WTC11 (cell line): ENCODE measurements around the gene ZNF121. TPM values are rescaled to one million over a fixed set of nuclear protein-coding genes. Genes with fewer than 3 reads are reported as not detected.

Source experiments
- ATAC-seq: fragments of 200-7000 bp; cut with Tn5 transposase; 2 replicates; pipeline ENCODE4 v1.10.0; 2021; ENCODE audit warnings: mild to moderate bottlenecking, moderate library complexity
- CTCF ChIA-PET: fragments of 300-600 bp; sonication (Branson Sonifier 250); formaldehyde crosslinking; loops from one replicate; lab custom pipeline; 2021; ENCODE audit warnings: antibody characterized with exemption; lab: Charles Lee
- POLR2A ChIA-PET: fragments of 350-600 bp; sonication (Branson Sonifier 250); formaldehyde crosslinking; loops from one replicate; lab custom pipeline; 2021; ENCODE audit warnings: antibody characterized with exemption; lab: Charles Lee
- DNase-seq: peaks from one replicate; pipeline ENCODE4 v3.0.0; 2021; ENCODE audit warnings: low spot score
- H3K27ac Mint-ChIP-seq: 2 replicates; pipeline ENCODE4 v1.8.0; 2021; ENCODE audit warnings: mixed read lengths
- H3K27me3 Mint-ChIP-seq: 2 replicates; pipeline ENCODE4 v1.8.0; 2021; ENCODE audit warnings: low read depth, mild to moderate bottlenecking, moderate library complexity, mixed read lengths
- H3K36me3 Mint-ChIP-seq: 2 replicates; pipeline ENCODE4 v1.8.0; 2021; ENCODE audit warnings: mixed read lengths
- H3K4me1 Mint-ChIP-seq: 2 replicates; pipeline ENCODE4 v1.8.0; 2022; ENCODE audit warnings: mixed read lengths
- H3K4me3 Mint-ChIP-seq: 2 replicates; pipeline ENCODE4 v1.8.0; 2021; ENCODE audit warnings: mild to moderate bottlenecking, moderate library complexity, mixed read lengths
- H3K9me3 Mint-ChIP-seq: 2 replicates; pipeline ENCODE4 v1.8.0; 2021; ENCODE audit warnings: mixed read lengths
- CREB1 ChIP-seq: sonication (generic); formaldehyde crosslinking; IDR thresholded peaks from 2 replicates; pipeline ENCODE4 v1.8.0; 2023; ENCODE audit warnings: mild to moderate bottlenecking, missing genetic modification reagents
- ESRRA ChIP-seq: sonication (generic); formaldehyde crosslinking; IDR thresholded peaks from 2 replicates; pipeline ENCODE4 v1.8.1; 2022; ENCODE audit warnings: mild to moderate bottlenecking, missing genetic modification reagents, borderline replicate concordance
- FOXP1 ChIP-seq: sonication (generic); formaldehyde crosslinking; IDR thresholded peaks from 2 replicates; pipeline ENCODE4 v1.8.0; 2022; ENCODE audit warnings: missing genetic modification reagents, mild to moderate bottlenecking, moderate library complexity, borderline replicate concordance
- GTF2I ChIP-seq: fragments of 250-450 bp; sonication (Bioruptor Pico); conservative IDR thresholded peaks from 2 replicates; pipeline ENCODE4 v1.4.0; 2021; ENCODE audit warnings: mild to moderate bottlenecking
- HMGA2 ChIP-seq: fragments of 250-450 bp; sonication (Bioruptor Pico); IDR thresholded peaks from 2 replicates; pipeline ENCODE4 v1.4.0; 2021; ENCODE audit warnings: mild to moderate bottlenecking, moderate library complexity
- KAT7 ChIP-seq: sonication (generic); formaldehyde crosslinking; IDR thresholded peaks from 2 replicates; pipeline ENCODE4 v1.8.1; 2023; ENCODE audit warnings: missing genetic modification reagents, mild to moderate bottlenecking, borderline replicate concordance
- OVOL2 ChIP-seq: fragments of 250-450 bp; sonication (Bioruptor Pico); IDR thresholded peaks from 2 replicates; pipeline ENCODE4 v1.9.0; 2021; ENCODE audit warnings: mild to moderate bottlenecking, borderline replicate concordance
- RORB ChIP-seq: fragments of 250-450 bp; sonication (Bioruptor Pico); IDR thresholded peaks from 2 replicates; pipeline ENCODE4 v1.9.0; 2021; ENCODE audit warnings: mild to moderate bottlenecking
- SMAD3 ChIP-seq: sonication (generic); formaldehyde crosslinking; IDR thresholded peaks from 2 replicates; pipeline ENCODE4 v1.8.0; 2022; ENCODE audit warnings: missing genetic modification reagents, mild to moderate bottlenecking, borderline replicate concordance
- SMAD4 ChIP-seq: sonication (generic); formaldehyde crosslinking; IDR thresholded peaks from 2 replicates; pipeline ENCODE4 v1.8.0; 2022; ENCODE audit warnings: mild to moderate bottlenecking, missing genetic modification reagents
- ZBTB43 ChIP-seq: sonication (generic); formaldehyde crosslinking; IDR thresholded peaks from 2 replicates; pipeline ENCODE4 v1.8.1; 2023; ENCODE audit warnings: mild to moderate bottlenecking, missing genetic modification reagents
- ZNF232 ChIP-seq: sonication (generic); formaldehyde crosslinking; IDR thresholded peaks from 2 replicates; pipeline ENCODE4 v1.8.0; 2022; ENCODE audit warnings: mild to moderate bottlenecking, missing genetic modification reagents
- total RNA-seq: library from RNA; stranded (reverse); gene quantifications from 3 replicates; pipeline ENCODE4 v1.2.3, GENCODE V29; 2021
- TF ChIP-seq, protein P1 (sequence below): sonication (generic); formaldehyde crosslinking; IDR thresholded peaks from 2 replicates; pipeline ENCODE4 v1.8.0; 2022; ENCODE audit warnings: mild to moderate bottlenecking, missing genetic modification reagents
- TF ChIP-seq, protein P2 (sequence below): fragments of 250-450 bp; sonication (Bioruptor Pico); IDR thresholded peaks from 2 replicates; pipeline ENCODE4 v1.9.0; 2021; ENCODE audit warnings: mild to moderate bottlenecking
- TF ChIP-seq, protein P3 (sequence below): fragments of 250-450 bp; sonication (Bioruptor Pico); IDR thresholded peaks from 2 replicates; pipeline ENCODE4 v1.9.0; 2021; ENCODE audit warnings: moderate library complexity, mild to moderate bottlenecking, inconsistent platforms, borderline replicate concordance
- TF ChIP-seq, protein P4 (sequence below): sonication (generic); formaldehyde crosslinking; IDR thresholded peaks from 2 replicates; pipeline ENCODE4 v1.8.0; 2022; ENCODE audit warnings: mild to moderate bottlenecking, missing genetic modification reagents
- TF ChIP-seq, protein P5 (sequence below): sonication (generic); formaldehyde crosslinking; IDR thresholded peaks from 2 replicates; pipeline ENCODE4 v1.8.1; 2022; ENCODE audit warnings: missing genetic modification reagents, borderline replicate concordance
- TF ChIP-seq, protein P6 (sequence below): fragments of 250-450 bp; sonication (Bioruptor Pico); IDR thresholded peaks from 2 replicates; pipeline ENCODE4 v2.1.2; 2022; ENCODE audit warnings: mild to moderate bottlenecking, moderate library complexity

The ZNF121 gene
- total RNA-seq, 1 experiment from 2014 or later, result 203 TPM

GRCh38 chr19:9580728-9581127 lies 3.6 kb downstream of the ZNF121 start (continued):
- TF ChIP-seq SMAD4 (CRISPR knock-in tag), result no peak
- no peak for TF ChIP-seq HMGA2
- TF ChIP-seq SMAD3 (CRISPR knock-in tag), result no peak
- TF ChIP-seq, protein P1, sequence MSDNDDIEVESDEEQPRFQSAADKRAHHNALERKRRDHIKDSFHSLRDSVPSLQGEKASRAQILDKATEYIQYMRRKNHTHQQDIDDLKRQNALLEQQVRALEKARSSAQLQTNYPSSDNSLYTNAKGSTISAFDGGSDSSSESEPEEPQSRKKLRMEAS, result no peak

DNA sequence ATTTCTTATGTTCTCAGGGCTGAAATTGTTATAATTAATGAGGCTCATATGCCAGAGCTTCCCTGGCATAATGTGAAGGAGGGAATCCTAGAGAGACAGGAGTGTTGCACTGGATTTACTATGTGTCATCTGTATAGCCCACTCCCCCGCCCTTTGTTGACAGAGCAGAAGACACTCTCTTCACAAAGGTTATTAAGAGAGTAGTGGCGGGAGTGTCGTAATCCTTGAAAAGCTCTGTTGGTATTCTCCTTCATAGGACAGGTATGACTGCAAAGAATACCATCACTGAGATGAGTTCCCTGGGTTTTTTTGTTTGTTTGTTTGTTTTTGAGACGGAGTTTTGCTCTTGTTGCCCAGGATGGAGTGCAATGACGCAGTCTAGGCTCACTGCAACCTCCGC lies 14.0 kb downstream of the ZNF121 start:
- H3K4me3 Mint-ChIP-seq, result no peak overlapping the region
- ATAC-seq, result no peak
- CTCF ChIA-PET, result interaction anchor here (0.6 kb wide), 1 partner anchor 58 kb away, joined by 3 read pairs; no protein-coding TSS in a partner anchor
- POLR2A ChIA-PET, result no interaction called here
- peaks cover 46% of the 10 kb centered on the region for H3K9me3 Mint-ChIP-seq
- peaks cover 86% of the 10 kb centered on the region for H3K36me3 Mint-ChIP-seq
- no peak overlapping the region for H3K27ac Mint-ChIP-seq
- peaks cover 11% of the 10 kb centered on the region for H3K27me3 Mint-ChIP-seq
- DNase-seq, result no peak
- peaks cover 39% of the 10 kb centered on the region for H3K4me1 Mint-ChIP-seq
- TF ChIP-seq SMAD3 (CRISPR knock-in tag) (no peak), ESRRA (CRISPR knock-in tag) (no peak), CREB1 (no peak), ZBTB43 (no peak), FOXP1 (no peak), RORB (CRISPR knock-in tag) (no peak), KAT7 (no peak)
- TF ChIP-seq, protein P2, sequence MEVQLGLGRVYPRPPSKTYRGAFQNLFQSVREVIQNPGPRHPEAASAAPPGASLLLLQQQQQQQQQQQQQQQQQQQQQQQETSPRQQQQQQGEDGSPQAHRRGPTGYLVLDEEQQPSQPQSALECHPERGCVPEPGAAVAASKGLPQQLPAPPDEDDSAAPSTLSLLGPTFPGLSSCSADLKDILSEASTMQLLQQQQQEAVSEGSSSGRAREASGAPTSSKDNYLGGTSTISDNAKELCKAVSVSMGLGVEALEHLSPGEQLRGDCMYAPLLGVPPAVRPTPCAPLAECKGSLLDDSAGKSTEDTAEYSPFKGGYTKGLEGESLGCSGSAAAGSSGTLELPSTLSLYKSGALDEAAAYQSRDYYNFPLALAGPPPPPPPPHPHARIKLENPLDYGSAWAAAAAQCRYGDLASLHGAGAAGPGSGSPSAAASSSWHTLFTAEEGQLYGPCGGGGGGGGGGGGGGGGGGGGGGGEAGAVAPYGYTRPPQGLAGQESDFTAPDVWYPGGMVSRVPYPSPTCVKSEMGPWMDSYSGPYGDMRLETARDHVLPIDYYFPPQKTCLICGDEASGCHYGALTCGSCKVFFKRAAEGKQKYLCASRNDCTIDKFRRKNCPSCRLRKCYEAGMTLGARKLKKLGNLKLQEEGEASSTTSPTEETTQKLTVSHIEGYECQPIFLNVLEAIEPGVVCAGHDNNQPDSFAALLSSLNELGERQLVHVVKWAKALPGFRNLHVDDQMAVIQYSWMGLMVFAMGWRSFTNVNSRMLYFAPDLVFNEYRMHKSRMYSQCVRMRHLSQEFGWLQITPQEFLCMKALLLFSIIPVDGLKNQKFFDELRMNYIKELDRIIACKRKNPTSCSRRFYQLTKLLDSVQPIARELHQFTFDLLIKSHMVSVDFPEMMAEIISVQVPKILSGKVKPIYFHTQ (CRISPR knock-in tag), result no peak
- TF ChIP-seq, all 79 proteins: peak for 0

DNA sequence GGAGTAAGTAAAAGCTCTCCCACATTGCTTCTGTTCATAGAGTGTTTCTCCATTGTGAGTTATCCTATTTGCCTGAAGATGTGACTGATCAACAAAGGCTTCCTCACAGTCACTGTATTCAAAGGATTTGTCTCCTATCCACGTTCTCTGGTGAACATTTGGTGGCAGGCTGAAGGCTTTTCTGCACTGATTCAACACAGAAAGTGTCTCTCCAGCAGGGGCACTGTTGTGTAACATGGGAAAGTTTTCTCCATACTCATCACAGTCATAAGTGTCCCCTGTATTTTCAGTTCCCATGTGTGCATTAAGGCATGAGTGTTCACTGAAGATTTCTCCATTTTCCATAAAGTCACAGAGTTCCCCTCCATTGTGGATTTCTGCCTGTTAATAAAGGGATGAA lies 17.6 kb downstream of the ZNF121 start:
- Mint-ChIP-seq H3K36me3 (peaks cover 92% of the 10 kb centered on the region), H3K4me3 (no peak overlapping the region), H3K27me3 (peaks cover 11% of the 10 kb centered on the region), H3K9me3 (peaks cover 52% of the 10 kb centered on the region), H3K4me1 (peaks cover 5% of the 10 kb centered on the region; the same call in 1 of the 2 replicates), H3K27ac (no peak overlapping the region)
- peak; percentile 32; the same call in 1 of the 2 replicates for ATAC-seq
- DNase-seq, result no peak
- TF ChIP-seq, protein P3, sequence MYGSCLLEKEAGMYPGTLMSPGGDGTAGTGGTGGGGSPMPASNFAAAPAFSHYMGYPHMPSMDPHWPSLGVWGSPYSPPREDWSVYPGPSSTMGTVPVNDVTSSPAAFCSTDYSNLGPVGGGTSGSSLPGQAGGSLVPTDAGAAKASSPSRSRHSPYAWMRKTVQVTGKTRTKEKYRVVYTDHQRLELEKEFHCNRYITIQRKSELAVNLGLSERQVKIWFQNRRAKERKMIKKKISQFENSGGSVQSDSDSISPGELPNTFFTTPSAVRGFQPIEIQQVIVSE (CRISPR knock-in tag), result no peak
- TF ChIP-seq, protein P4, sequence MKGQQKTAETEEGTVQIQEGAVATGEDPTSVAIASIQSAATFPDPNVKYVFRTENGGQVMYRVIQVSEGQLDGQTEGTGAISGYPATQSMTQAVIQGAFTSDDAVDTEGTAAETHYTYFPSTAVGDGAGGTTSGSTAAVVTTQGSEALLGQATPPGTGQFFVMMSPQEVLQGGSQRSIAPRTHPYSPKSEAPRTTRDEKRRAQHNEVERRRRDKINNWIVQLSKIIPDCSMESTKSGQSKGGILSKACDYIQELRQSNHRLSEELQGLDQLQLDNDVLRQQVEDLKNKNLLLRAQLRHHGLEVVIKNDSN (CRISPR knock-in tag), result no peak
- TF ChIP-seq OVOL2, result no peak
- TF ChIP-seq, protein P5, sequence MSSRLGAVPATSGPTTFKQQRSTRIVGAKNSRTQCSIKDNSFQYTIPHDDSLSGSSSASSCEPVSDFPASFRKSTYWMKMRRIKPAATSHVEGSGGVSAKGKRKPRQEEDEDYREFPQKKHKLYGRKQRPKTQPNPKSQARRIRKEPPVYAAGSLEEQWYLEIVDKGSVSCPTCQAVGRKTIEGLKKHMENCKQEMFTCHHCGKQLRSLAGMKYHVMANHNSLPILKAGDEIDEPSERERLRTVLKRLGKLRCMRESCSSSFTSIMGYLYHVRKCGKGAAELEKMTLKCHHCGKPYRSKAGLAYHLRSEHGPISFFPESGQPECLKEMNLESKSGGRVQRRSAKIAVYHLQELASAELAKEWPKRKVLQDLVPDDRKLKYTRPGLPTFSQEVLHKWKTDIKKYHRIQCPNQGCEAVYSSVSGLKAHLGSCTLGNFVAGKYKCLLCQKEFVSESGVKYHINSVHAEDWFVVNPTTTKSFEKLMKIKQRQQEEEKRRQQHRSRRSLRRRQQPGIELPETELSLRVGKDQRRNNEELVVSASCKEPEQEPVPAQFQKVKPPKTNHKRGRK (CRISPR knock-in tag), result no peak
- TF ChIP-seq, protein P6, sequence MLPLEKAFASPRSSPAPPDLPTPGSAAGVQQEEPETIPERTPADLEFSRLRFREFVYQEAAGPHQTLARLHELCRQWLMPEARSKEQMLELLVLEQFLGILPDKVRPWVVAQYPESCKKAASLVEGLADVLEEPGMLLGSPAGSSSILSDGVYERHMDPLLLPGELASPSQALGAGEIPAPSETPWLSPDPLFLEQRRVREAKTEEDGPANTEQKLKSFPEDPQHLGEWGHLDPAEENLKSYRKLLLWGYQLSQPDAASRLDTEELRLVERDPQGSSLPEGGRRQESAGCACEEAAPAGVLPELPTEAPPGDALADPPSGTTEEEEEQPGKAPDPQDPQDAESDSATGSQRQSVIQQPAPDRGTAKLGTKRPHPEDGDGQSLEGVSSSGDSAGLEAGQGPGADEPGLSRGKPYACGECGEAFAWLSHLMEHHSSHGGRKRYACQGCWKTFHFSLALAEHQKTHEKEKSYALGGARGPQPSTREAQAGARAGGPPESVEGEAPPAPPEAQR, result no peak
- TF ChIP-seq GTF2I (CRISPR knock-in tag), result no peak
- TF ChIP-seq ZNF232 (CRISPR knock-in tag), result no peak
- ChIA-PET CTCF (no interaction called here), POLR2A (no interaction called here)
